Uterus (tissue), 2 donors: ENCODE measurements around the gene VPS35L.

Experiments used
- POLR2A ChIP-seq, 2 donors: fragments of 450-650 bp; IDR thresholded peaks; one replicate each; pipeline ENCODE4 v1.6.1; 2016; ENCODE audit warnings: antibody characterized with exemption in 2 of 2, mild to moderate bottlenecking in 1 of 2, moderate library complexity in 1 of 2
- TF ChIP-seq, protein P1 (sequence below), 4 experiments: fragments of 200-600 bp in 2 of 4; fragments of 450-650 bp in 2 of 4; sonication (generic) in 2 of 4; IDR thresholded peaks; one replicate each; pipeline ENCODE4 v1.5.1; 2016 to 2019; ENCODE audit warnings: antibody characterized with exemption in 4 of 4, mild to moderate bottlenecking in 2 of 4, moderate library complexity in 1 of 4

DNA sequence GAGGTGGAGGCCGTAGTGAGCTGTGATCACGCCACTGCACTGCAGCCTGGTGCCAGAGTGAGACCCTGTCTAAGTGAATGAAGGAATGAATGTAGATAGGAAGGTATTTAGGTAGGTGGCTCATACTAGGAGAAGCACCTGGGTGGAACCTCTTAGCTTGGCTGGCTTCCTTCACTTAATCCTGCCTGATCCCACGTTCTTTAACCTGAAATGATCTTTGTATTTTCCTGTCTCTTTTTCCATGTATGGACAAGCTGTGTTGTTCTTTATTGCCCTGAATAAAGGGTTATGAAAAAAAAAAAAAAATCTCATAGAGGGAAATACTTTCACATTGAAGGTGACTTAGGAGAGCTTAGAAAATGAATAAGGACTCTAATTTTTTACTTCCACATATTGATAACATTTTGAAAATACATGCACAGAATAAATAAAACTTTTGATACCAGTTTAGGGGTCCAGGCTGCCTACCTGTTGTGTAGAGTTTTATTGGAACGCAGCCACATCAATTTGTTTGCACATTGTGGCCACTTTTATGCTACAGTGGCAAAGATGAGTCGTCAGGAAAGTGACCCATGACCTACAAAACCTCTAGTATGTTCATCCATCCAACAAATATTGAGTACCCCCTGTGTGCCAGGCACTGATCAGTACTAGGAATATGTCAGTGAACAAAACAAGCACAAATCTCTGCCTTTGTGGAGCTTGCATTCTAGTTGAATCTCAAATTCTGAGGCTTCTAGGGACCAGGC, 44.6 kb downstream of the VPS35L start:
- no peak for TF ChIP-seq POLR2A (IDR thresholded peaks at IDR 0.05)
- TF ChIP-seq, protein P1, sequence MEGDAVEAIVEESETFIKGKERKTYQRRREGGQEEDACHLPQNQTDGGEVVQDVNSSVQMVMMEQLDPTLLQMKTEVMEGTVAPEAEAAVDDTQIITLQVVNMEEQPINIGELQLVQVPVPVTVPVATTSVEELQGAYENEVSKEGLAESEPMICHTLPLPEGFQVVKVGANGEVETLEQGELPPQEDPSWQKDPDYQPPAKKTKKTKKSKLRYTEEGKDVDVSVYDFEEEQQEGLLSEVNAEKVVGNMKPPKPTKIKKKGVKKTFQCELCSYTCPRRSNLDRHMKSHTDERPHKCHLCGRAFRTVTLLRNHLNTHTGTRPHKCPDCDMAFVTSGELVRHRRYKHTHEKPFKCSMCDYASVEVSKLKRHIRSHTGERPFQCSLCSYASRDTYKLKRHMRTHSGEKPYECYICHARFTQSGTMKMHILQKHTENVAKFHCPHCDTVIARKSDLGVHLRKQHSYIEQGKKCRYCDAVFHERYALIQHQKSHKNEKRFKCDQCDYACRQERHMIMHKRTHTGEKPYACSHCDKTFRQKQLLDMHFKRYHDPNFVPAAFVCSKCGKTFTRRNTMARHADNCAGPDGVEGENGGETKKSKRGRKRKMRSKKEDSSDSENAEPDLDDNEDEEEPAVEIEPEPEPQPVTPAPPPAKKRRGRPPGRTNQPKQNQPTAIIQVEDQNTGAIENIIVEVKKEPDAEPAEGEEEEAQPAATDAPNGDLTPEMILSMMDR (IDR thresholded peaks at IDR 0.05): no peak
